GM23338 (cell line): ENCODE results near the gene LRP1B.

Source experiments
- CREB1 ChIP-seq: fragments of 250-450 bp; sonication (Bioruptor Pico); IDR thresholded peaks from 2 replicates; pipeline ENCODE4 v1.5.0; 2020; ENCODE audit warnings: low read depth, mild to moderate bottlenecking, moderate library complexity
- EZH2phosphoT487 ChIP-seq: fragments of 200-600 bp; sonication (generic); IDR thresholded peaks from one replicate; pipeline ENCODE4 v1.8.1; 2018; ENCODE audit warnings: antibody characterized with exemption; ENCODE audit not compliant: unreplicated experiment
- JUNB ChIP-seq: IDR thresholded peaks from one replicate; pipeline ENCODE4 v1.6.1; 2016; ENCODE audit warnings: antibody characterized with exemption; ENCODE audit not compliant: unreplicated experiment
- NANOG ChIP-seq: IDR thresholded peaks from 2 replicates; pipeline ENCODE4 v1.6.1; 2016; ENCODE audit warnings: antibody characterized with exemption, borderline replicate concordance
- POLR2AphosphoS5 ChIP-seq: IDR thresholded peaks from 2 replicates; pipeline ENCODE4 v1.6.1; 2016; ENCODE audit warnings: antibody characterized with exemption, low read depth
- TF ChIP-seq, protein P1 (sequence below), 2 experiments: fragments of 200-600 bp in 1 of 2; sonication (generic) in 1 of 2; conservative IDR thresholded peaks; 2 replicates each; pipeline versions ENCODE4 v1.5.1 to v1.6.1; 2016 to 2017; ENCODE audit warnings: antibody characterized with exemption in 2 of 2, low read depth in 2 of 2, mild to moderate bottlenecking in 2 of 2, moderate library complexity in 1 of 2
- TF ChIP-seq, protein P2 (sequence below): IDR thresholded peaks from one replicate; pipeline ENCODE4 v1.6.1; 2018; ENCODE audit warnings: antibody characterized with exemption; ENCODE audit not compliant: unreplicated experiment

DNA sequence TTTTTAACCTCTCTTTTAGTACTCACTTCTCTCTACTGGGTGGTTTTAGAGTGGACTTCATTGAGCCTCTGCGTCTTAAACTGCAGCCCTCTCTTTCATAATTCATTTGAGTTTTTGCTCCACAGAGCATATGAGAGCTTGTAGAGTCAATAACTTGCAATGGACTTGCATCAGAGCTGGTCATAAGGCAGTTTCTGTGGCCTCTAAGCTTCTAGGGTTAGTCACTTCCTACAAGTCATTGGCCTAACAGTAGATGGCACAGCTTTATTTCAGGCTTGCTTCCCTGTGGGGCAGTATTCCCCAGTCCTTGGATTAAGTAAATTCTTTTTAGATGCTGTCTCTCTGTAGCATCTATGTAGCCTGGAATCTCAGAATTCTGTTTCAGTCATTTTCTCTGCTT is 1435.7 kb downstream of the LRP1B start:
- TF ChIP-seq, protein P1, sequence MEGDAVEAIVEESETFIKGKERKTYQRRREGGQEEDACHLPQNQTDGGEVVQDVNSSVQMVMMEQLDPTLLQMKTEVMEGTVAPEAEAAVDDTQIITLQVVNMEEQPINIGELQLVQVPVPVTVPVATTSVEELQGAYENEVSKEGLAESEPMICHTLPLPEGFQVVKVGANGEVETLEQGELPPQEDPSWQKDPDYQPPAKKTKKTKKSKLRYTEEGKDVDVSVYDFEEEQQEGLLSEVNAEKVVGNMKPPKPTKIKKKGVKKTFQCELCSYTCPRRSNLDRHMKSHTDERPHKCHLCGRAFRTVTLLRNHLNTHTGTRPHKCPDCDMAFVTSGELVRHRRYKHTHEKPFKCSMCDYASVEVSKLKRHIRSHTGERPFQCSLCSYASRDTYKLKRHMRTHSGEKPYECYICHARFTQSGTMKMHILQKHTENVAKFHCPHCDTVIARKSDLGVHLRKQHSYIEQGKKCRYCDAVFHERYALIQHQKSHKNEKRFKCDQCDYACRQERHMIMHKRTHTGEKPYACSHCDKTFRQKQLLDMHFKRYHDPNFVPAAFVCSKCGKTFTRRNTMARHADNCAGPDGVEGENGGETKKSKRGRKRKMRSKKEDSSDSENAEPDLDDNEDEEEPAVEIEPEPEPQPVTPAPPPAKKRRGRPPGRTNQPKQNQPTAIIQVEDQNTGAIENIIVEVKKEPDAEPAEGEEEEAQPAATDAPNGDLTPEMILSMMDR (conservative IDR thresholded peaks at IDR 0.05; ENCODE audit: low read depth in 2 of 2): peak in 1 of 2 experiments; percentile 41; a peak in 2 of 4 replicates
- TF ChIP-seq, protein P2, sequence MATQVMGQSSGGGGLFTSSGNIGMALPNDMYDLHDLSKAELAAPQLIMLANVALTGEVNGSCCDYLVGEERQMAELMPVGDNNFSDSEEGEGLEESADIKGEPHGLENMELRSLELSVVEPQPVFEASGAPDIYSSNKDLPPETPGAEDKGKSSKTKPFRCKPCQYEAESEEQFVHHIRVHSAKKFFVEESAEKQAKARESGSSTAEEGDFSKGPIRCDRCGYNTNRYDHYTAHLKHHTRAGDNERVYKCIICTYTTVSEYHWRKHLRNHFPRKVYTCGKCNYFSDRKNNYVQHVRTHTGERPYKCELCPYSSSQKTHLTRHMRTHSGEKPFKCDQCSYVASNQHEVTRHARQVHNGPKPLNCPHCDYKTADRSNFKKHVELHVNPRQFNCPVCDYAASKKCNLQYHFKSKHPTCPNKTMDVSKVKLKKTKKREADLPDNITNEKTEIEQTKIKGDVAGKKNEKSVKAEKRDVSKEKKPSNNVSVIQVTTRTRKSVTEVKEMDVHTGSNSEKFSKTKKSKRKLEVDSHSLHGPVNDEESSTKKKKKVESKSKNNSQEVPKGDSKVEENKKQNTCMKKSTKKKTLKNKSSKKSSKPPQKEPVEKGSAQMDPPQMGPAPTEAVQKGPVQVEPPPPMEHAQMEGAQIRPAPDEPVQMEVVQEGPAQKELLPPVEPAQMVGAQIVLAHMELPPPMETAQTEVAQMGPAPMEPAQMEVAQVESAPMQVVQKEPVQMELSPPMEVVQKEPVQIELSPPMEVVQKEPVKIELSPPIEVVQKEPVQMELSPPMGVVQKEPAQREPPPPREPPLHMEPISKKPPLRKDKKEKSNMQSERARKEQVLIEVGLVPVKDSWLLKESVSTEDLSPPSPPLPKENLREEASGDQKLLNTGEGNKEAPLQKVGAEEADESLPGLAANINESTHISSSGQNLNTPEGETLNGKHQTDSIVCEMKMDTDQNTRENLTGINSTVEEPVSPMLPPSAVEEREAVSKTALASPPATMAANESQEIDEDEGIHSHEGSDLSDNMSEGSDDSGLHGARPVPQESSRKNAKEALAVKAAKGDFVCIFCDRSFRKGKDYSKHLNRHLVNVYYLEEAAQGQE: no peak
- TF ChIP-seq EZH2phosphoT487: no peak
- TF ChIP-seq JUNB: no peak
- TF ChIP-seq CREB1 (CRISPR knock-in tag): no peak
- no peak for TF ChIP-seq POLR2AphosphoS5
- TF ChIP-seq NANOG: no peak
